ENCODE results near the gene SIGLEC11.

DNA sequence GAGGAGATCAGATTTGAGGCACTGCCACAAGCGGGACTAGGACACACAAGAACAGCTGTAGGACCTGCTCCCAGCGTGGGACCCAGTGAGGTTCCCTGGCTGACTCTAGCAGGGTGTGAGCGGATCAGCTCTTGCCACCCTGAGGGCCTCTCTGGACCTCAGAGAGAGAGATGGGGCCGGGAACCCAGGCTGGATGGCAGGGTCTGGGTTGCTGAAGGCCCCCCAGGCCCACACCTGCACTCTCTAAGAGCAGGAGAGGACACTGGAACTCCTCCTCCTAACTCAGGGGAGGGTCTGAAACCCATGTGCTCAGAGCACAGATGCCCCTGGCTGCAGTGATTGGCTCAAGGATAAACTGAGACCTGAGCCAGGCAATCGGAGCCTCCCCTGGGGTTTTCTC lies 50.8 kb downstream of the SIGLEC11 start:
- TF ChIP-seq CTCF (IDR thresholded peaks at IDR 0.05) (no peak), EZH2 (IDR thresholded peaks at IDR 0.05) (no peak)
